ENCODE measurements around the gene QDPR.
"Not testable (repeated sequence)": the region's sequence is repeated elsewhere in the genome, so short reads cannot be mapped to it uniquely, and the experiment has no call there.

QDPR gene

DNA sequence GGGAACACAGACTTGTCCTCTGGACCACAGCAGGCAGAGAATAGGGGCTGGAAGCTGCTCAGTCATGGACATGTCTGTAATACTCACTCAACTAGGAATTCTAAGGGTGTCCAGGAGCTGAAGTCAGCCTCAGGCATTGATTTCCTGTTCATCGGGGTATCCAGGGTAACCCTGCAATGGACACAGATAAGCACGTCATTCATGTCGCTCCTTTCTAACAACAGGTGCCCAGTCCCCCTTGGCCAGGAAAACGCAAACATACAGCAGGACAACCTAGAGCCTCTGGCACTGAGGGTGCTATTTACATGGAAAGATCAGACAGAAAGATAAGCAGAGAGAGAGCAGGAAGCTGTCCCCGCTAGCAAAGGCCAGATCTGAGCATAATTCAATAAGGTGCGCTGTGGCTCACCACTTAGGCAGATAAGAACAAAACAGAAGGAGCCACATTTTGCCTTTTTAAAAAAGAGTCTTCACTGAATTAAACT is 21.3 kb downstream of the QDPR start:
- peak in 1 of 5 experiments; percentile 14 for DNase-seq

DNA sequence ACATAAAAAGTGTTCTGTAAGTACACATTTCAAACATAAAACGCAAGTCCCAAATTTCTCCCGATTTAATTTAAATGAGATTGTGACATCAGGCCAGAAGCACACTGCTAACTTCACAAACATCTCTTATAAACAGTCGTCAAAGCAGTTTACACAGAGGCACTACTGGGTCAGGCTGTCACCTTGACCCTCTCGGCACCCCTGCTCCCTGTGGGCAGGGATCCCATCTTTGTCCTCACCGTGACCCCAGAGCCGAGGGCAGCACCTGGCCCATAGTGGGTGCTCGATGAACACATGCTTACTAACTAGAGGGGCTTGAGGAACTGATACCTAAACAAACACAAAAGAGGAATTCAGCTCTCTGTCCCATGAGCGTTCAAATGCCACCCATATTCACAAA is 22.2 kb downstream of the QDPR start:
- DNase-seq: no peak

DNA sequence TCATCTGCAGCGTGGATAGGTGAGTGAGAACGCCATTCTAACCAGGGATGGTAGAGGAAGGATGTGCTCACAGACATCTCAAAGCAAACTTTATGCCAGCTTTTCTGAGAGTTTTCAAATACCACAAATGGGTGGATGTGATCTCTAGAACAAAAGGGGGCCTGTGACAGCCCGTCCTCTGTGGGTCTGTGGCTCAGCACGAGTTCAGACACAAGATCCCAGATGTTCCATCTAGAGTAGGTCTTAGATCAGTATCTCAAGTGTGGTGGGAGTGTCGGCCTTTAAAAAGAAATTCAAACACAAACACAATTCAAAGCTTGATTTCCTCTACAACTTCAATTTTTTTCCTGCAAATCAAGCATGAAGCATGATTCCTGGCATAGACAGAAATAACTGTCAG is 22.8 kb downstream of the QDPR start:
- DNase-seq: no peak

DNA sequence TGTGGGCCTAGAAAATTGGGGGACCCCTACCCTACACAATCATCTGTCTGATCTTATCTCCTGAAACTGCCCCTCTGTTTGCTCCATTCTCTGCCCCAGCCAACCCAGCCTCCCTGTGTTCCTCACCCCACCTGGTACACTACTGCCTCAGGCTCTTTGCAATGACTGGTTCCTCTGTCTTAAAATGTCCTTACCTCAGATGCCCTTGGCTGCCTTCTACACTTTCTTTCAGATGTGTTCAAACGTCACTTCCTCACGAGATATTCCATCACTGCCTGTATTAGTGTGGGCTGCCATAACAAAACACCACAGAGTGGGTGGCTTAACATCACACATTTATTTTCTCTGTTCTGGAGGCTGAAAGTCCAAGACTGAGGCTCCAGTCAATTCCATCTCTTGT is 29.2 kb downstream of the QDPR start:
- DNase-seq: no peak

DNA sequence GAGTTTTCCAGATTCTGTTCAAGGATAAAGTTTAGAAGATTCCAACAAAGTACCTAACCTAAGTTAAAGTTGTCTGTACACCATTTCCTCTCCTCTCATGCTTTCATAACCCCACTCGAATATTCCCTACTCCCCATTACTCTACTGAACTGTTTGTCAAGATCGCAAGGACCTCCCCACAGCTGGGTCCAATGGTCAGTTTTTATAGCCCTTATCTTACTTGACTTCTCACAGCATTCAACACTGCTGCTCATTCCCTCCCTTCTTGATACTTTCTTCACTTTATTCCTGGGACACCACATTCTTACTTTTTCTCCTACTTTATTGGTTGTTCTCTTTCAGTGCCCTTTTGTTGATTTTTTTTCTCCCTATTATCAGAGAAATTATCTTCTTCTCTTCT is 30.9 kb downstream of the QDPR start:
- no peak for DNase-seq

DNA sequence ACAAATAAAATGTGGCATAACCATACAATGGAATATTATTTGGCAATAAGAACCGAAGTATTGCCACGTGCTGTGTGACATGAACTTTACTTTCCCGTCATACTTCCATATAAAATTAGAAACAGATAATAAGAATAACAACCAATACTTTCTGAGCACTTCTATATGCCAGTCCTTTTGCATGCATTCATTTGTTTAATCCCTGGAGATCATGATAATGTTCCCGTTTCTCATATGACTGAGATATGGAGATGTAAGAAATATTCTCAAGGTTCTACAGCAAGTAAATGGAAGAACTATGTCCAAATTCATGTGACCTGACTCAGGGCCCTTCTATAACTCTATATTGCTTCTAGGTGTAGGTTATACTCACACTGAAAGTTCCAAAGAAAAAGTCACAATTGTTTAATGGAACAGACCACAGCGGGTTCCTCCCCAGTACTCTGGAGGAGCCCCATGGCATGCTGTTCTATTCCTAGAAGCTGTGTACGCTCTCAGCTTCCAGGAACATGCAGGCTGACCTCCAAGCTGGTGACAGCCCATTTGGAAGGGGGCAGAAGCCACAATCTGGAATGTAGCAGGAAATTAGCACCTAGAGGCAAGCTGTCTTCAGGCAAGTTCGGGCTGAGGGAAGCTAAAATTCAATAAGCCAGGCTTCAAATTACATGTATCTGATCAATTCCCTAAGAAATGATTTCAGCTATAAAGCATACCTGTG is 31.5 kb downstream of the QDPR start:
- no peak for DNase-seq

DNA sequence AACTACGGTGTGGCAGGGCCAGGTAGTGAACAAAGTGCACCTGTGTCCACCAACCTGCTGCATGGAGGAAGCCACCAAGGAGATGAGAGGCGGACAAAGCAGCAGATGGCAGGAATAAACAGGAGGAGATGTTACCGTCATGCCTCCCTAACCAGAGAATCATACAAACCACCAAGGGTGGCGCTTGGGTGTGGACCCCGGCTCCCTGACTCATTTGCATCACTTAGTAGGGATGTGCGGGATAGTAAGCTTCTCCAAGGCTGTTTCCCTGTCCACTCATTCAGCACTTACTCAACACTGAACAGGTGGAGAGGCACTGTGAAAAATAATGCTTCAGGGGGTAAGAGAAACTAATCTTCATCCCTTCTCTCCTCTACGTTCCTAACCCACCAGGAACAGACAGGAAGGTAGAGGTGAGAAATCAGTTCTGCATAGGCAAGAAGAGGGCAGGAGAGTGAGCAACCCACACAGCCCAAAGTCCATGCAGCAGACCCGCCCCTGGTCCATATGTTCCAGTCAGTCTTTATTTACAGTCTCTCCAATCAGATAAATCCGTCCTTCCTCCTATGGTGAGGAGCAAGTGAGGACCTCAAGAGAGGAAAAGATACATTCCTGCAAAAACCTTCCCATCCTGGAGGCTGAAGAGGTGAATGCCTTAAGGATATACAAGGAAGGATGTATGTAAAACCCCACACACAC is 34.0 kb downstream of the QDPR start:
- no peak for DNase-seq

DNA sequence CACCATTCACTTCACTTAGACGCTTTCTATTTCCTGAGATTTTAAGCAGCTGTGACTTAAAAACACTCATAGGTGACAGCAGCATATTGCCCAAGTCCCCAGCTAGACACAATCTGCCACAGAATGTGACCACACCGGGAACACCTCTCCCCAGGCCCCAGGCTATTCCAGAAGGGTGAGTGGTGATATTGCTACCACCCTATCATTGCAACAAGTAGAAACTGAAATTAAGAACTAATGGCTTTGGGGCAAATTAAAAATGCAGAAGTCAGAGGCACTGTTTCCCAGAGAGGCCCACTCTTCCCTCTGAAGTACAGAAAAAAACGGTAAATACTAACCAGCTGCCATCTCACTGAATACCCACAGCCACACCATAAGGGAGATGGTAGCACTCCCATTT is 35.0 kb downstream of the QDPR start:
- no peak for DNase-seq

DNA sequence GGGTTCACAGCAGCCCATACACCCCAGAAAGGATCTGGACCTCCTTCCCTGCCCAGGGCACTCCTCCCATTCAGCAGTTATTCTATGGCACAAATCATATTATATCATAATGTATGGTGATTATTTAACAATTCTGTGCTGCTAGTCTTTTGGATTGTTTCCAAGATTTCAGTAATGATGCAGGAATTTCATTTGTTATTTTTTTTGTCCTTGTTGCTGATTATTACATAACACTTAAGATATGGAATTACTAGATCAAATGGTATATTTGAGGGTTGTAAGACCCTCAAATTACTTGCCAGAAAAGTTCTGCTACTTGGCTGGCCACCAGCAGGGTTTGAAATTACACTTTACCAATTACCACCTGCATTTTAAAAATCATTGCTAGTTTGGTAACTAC is 36.4 kb downstream of the QDPR start:
- no peak for DNase-seq

DNA sequence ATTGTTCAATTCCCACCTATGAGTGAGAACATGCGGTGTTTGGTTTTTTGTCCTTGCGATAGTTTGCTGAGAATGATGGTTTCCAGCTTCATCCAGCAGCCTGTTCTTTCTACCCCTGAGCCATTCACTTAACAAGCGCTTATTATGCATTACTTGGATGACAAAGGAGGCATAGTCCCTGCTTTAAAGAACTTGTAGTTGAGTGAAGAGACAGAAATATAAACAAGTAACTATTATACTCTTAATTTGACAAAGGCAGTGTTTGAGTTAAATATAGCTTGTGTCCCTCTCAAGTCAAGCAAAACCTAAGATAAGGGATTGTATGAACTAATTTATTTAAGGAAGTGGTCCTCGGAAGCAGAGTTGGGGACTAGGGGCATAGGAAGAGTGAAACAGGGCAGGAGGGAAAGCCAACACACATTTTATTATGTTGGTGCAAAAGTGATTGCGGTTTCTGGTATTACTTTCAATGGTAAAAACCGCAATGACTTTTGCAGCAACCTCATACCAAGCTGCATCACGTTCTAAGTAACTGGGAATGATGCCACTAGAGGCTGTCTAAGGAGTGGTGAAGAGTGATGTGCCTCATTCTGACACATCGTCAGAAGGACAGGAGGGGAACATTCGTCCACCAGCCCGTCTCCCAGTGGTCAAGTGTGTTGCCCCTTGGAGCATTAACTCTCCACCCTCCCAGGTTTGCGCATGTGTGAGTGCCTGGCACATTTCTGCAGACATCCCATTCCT is 41.8 kb downstream of the QDPR start:
- DNase-seq: no peak

DNA sequence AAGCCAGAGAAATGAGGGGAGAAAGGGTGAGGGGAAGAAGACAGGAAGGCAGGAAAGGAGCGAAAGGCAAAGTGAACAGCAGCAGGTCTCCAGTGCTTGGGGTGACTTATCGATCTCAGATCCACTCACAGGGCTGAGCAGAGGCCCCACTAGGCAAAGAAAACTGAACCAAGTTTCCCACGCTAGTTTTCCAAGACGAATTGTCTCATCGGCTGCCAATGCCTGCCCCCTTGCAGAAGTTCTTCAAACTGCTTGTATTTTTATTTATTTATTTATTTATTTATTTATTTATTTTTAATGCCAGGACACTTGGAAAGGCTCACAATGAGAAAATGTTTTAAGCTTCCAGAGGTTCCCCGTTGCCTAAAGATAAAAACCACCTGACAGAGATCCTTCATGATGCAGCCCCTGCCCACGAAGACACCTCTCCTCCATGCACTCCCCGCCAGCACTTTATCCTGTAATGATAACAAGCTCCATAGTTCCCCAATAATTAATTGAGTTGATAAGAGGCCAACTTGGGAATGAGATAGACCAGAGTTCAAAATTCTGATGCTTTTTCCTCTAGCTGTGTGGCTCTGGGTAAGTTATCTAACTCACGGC is 43.2 kb downstream of the QDPR start:
- DNase-seq: no peak

DNA sequence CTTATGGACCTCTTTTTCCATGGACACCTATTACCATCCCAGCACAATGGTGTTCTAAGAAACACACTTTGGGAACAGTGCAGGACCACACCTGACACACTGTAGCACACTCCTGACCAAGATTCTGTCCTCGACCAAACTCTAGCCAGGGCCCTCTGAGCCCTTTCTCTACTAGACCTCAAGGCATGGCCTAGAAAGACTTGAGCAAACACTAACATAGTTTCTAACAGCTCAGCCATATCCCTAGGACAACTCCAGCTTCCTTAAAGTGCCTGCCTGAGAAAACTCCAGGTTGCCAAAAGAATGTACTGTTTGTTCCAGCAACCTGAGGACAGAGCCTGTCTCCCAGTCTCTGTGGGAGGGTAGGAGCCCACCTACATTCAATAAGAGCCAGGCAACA is 48.3 kb downstream of the QDPR start:
- no peak for DNase-seq

DNA sequence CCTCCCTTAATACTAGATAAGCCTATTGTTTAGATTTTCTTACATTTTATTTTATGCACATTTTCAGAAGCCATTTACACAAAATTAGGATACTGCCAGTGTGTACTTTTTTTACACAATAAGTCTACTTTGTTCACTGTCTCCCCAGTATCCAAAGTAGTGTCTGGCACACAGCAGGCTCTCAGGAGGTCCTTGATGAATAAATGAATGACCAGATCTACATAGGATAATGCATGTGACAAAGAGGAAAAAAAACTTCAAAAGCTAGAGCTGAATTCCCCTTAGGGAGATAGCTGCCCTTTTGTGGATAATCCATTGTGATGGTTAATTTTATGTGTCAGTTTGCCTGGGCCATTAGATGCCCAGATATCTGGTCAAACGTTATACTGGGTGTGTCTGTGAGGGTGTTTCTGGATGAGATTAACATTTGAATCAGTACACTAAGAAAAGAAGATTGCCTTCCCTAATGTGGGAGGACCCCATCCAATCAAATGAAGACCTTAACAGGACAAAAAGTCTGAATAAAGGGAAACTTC is 61.6 kb downstream of the QDPR start:
- DNase-seq: no peak

DNA sequence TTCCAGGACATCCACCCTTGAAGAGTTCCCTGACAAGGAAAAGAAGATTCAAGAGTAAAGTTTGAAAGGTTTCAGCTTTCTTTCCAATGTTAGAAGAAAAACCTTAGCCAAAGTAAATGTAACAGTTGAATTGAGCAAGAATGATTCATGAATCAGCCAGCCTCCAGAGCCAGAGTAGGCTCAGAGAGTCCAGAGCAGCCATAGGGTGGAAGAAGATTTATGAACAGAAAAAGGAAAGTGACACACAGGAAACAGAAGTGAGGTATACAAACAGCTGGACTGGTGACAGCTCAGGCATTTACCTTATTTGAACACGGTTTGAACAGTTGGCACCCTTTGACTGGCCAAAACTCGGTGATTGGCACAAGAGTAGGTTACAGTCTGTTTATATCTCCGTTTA is 63.2 kb downstream of the QDPR start:
- no peak for DNase-seq

DNA sequence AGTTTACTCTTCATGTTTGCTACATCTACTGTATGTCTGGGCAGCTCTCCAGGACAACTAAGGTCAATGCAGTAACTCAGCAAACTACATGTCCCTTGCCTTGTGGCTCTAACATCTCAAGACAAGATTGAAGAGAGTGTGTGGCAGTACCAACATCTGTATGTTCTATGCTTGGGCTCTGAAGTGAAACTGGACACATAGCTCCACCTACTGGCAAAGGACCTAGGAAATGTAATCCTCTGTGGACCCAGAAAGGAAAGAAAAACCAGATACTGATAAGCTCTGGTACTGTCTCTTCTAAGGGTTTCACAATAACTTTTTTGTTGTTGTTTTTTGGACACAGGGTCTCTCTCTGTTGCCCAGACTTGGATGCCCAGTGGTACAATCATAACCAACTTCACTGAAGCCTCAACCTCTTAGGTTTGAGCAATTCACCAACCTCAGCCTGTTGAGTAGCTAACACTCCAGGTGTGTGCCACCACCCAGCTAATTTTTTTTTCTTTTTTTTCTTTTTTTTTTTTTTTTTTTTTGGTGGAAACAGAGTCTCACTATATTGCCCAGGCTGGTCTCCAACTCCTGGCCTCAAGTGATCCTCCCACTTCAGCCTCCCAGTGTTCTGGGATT is 64.1 kb downstream of the QDPR start:
- DNase-seq: peak in 3 of 5 experiments; percentile 10 to 69 (median 32)

DNA sequence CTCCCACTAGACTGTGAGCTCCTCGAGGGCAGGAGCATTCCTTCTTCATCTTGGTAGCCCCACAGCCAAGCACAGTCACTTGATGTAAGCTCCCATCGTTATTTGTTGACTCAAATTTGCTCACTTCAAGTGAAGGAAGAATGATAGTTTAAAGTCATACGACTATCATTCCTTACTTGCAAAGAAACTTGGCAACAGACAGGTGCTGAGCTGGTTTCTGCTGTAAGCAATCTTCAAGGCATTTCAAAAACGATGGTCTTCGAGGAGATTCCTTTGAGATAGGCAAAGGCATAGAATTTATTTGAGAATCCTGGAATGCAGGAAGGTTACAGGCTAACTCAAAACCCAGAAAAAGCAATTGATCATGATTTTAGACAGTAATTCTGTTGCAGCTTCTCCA is 64.8 kb downstream of the QDPR start:
- no peak for DNase-seq

DNA sequence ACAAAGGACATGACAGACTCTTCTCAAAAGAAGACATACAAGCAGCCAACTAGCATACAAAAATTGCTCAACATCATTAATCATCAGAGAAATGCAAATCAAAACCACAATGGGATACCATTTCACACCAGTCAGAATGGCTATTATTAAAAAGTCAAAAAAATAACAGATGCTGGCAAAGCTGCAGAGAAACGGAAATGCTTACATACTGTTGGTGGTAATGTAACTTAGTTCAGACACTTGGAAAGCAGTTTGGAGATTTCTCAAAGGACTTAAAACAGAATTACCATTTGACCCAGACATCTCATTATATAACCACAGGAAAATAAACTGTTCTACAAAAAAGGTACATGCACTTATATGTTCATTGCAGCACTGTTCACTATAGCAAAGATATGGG is 69.4 kb downstream of the QDPR start:
- DNase-seq: not testable (repeated sequence)

DNA sequence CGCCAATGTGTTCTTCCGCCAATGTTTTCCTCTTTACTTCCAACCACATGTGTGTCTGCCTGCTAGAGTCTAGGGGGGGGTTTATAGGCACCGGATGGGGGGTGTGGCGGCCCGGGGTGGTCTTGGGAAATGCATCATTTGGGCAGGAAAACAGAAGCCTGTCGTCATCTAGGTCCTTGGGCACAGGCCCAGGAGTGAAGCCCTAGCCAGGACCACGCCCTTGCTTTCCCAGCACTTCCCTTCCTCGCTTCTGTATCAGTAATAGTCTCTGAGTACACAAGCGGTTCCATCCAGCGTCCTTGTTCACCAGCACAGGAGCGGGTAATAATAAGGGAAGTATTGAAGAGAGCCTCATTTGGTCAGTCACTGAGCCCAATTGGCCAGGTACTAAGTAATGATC is 74.5 kb downstream of the QDPR start:
- DNase-seq: no peak

DNA sequence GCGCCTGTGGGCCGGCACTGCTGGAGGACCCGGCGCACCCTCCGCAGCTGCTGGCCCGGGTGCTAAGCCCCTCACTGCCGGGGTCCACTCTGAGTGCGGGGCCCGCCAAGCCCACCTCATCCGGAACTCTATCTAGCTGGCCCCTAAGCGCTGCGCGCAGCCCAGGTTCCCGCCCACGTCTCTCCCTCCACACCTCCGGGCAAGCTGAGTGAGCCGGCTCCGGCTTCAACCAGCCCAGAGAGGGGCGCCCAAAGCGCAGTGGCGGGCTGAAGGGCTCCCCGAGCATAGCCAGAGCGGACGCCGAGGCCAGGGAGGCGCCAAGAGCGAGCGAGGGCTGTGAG is 75.2 kb downstream of the QDPR start:
- DNase-seq: no peak

Measured in T-helper 2 cell (primary cell).